ENCODE results near the gene C2orf74. TPM values are rescaled to one million over a fixed set of nuclear protein-coding genes. Genes with fewer than 3 reads are reported as not detected.

C2orf74 gene
- total and polyA plus RNA-seq, 9 of the 15 experiments (the other 6 are each of a cell fraction or from before 2014, with no cell fraction given): not detected

GRCh38 chr2:61176755-61177726, 15.1 kb downstream of the C2orf74 start (continued):
- TF ChIP-seq ZNF583 (CRISPR knock-in tag; IDR thresholded peaks at IDR 0.05) (no peak), ZNF212 (CRISPR knock-in tag; IDR thresholded peaks at IDR 0.05) (no peak), ESRRA (IDR thresholded peaks at IDR 0.05; ENCODE audit: borderline replicate concordance, low read depth) (peak; percentile 92), ZNF740 (CRISPR knock-in tag; IDR thresholded peaks at IDR 0.05) (peak; percentile 85), ZNF740 (tag; IDR thresholded peaks at IDR 0.05) (0 out of 4 replicates have a peak, but pooled peaks of 1 of the 2 experiments have one; percentile 53), ATF2 (CRISPR knock-in tag; IDR thresholded peaks at IDR 0.05) (no peak; the same call in 1 of the 2 replicates), PCBP2 (IDR thresholded peaks at IDR 0.05; ENCODE audit: low read depth, low read length, poor library complexity, severe bottlenecking) (no peak), CEBPB (tag; IDR thresholded peaks at IDR 0.05) (no peak), ZNF239 (CRISPR knock-in tag; IDR thresholded peaks at IDR 0.05) (no peak), MBD1 (CRISPR knock-in tag; IDR thresholded peaks at IDR 0.05) (0 out of 2 replicates have a peak, but pooled peaks have one; percentile 32), FUS (optimal IDR thresholded peaks at IDR 0.05; ENCODE audit: low read depth, low read length) (no peak), TOE1 (IDR thresholded peaks at IDR 0.05; ENCODE audit: borderline replicate concordance) (peak; percentile 70; the same call in 1 of the 2 replicates), TOE1 (CRISPR knock-in tag; IDR thresholded peaks at IDR 0.05; ENCODE audit: borderline replicate concordance, low read depth) (0 out of 2 replicates have a peak, but pooled peaks have one; percentile 60), TAL1 (IDR thresholded peaks at IDR 0.05) (no peak), EP400 (IDR thresholded peaks at IDR 0.05) (peak; percentile 90), ZBTB49 (CRISPR knock-in tag; IDR thresholded peaks at IDR 0.05; ENCODE audit: borderline replicate concordance) (no peak), XRCC5 (IDR thresholded peaks at IDR 0.05; ENCODE audit: low read depth, low read length) (no peak), POLR3G (IDR thresholded peaks at IDR 0.05; ENCODE audit: extremely low read depth, insufficient read length, insufficient replicate concordance) (no peak)
- TF ChIP-seq, protein P1, sequence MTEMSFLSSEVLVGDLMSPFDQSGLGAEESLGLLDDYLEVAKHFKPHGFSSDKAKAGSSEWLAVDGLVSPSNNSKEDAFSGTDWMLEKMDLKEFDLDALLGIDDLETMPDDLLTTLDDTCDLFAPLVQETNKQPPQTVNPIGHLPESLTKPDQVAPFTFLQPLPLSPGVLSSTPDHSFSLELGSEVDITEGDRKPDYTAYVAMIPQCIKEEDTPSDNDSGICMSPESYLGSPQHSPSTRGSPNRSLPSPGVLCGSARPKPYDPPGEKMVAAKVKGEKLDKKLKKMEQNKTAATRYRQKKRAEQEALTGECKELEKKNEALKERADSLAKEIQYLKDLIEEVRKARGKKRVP (CRISPR knock-in tag; IDR thresholded peaks at IDR 0.05): no peak
